Astrocyte (in vitro differentiated cells and primary cell): ENCODE data around the gene CA7. TPM values are rescaled to one million over a fixed set of nuclear protein-coding genes. Genes with fewer than 3 reads are reported as not detected.

ENCODE experiments used
- DNase-seq: peaks from one replicate; pipeline ENCODE4 v3.0.0-alpha.2; 2010; ENCODE audit warnings: low read depth
- FAIRE-seq: peaks from 2 replicates; lab custom pipeline; 2011; peaks lifted over from hg19 to GRCh38; lab: Jason Lieb, UNC
- H2AFZ ChIP-seq: 2 replicates; pipeline ENCODE4 v1.6.0; 2012; ENCODE audit warnings: low read depth, low read length, inconsistent platforms
- H3K27ac ChIP-seq: 2 replicates; pipeline ENCODE4 v1.5.1; 2011; ENCODE audit warnings: low read depth, low read length, inconsistent platforms
- H3K27me3 ChIP-seq: 2 replicates; pipeline ENCODE4 v1.6.0; 2011; ENCODE audit warnings: low read length, inconsistent platforms; ENCODE audit not compliant: insufficient read depth
- H3K36me3 ChIP-seq: 2 replicates; pipeline ENCODE4 v1.5.1; 2011; ENCODE audit warnings: low read length, inconsistent platforms; ENCODE audit not compliant: insufficient read depth
- H3K4me1 ChIP-seq: 2 replicates; pipeline ENCODE4 v1.5.1; 2011; ENCODE audit warnings: low read length, inconsistent platforms; ENCODE audit not compliant: insufficient read depth
- H3K4me2 ChIP-seq: 2 replicates; pipeline ENCODE4 v1.6.0; 2012; ENCODE audit warnings: low read length, inconsistent platforms
- H3K4me3 ChIP-seq: 2 replicates; pipeline ENCODE4 v1.5.1; 2011; ENCODE audit warnings: low read depth, mild to moderate bottlenecking, low read length, inconsistent platforms; ENCODE audit not compliant: insufficient read depth
- H3K79me2 ChIP-seq: 2 replicates; pipeline ENCODE4 v1.6.0; 2012; ENCODE audit warnings: mild to moderate bottlenecking, low read length, inconsistent platforms; ENCODE audit not compliant: insufficient read depth
- H3K9ac ChIP-seq: 2 replicates; pipeline ENCODE4 v1.6.0; 2012; ENCODE audit warnings: mild to moderate bottlenecking, low read length, inconsistent platforms
- H3K9me3 ChIP-seq: 2 replicates; pipeline ENCODE4 v1.5.1; 2012; ENCODE audit warnings: low read depth, mild to moderate bottlenecking, low read length, inconsistent platforms; ENCODE audit not compliant: insufficient read depth
- H4K20me1 ChIP-seq: 2 replicates; pipeline ENCODE4 v1.6.0; 2012; ENCODE audit warnings: low read length, inconsistent platforms; ENCODE audit not compliant: insufficient read depth
- H3K27ac Mint-ChIP-seq: one replicate; pipeline ENCODE4 v1.8.0; 2021; ENCODE audit warnings: mild to moderate bottlenecking, mixed read lengths; ENCODE audit not compliant: unreplicated experiment
- H3K27me3 Mint-ChIP-seq: one replicate; pipeline ENCODE4 v1.8.0; 2021; ENCODE audit warnings: low read depth, mixed read lengths; ENCODE audit not compliant: unreplicated experiment
- H3K36me3 Mint-ChIP-seq: one replicate; pipeline ENCODE4 v1.8.0; 2021; ENCODE audit warnings: low read depth, mixed read lengths; ENCODE audit not compliant: unreplicated experiment
- H3K4me1 Mint-ChIP-seq: one replicate; pipeline ENCODE4 v1.8.0; 2021; ENCODE audit warnings: low read depth, mixed read lengths; ENCODE audit not compliant: unreplicated experiment
- H3K4me3 Mint-ChIP-seq: one replicate; pipeline ENCODE4 v1.8.0; 2021; ENCODE audit warnings: mild to moderate bottlenecking, moderate library complexity, mixed read lengths; ENCODE audit not compliant: unreplicated experiment
- H3K9me3 Mint-ChIP-seq: one replicate; pipeline ENCODE4 v1.8.0; 2021; ENCODE audit warnings: mild to moderate bottlenecking, mixed read lengths; ENCODE audit not compliant: unreplicated experiment
- CTCF ChIP-seq: IDR thresholded peaks from 2 replicates; pipeline ENCODE4 v1.5.1; 2011; ENCODE audit warnings: low read depth, mild to moderate bottlenecking, inconsistent platforms, low read length, moderate library complexity; ENCODE audit not compliant: insufficient read depth
- EZH2 ChIP-seq: IDR thresholded peaks from 2 replicates; pipeline ENCODE4 v1.6.1; 2012; ENCODE audit warnings: mild to moderate bottlenecking, low read length, inconsistent platforms; ENCODE audit not compliant: insufficient read depth
- total RNA-seq: library from RNA; stranded (reverse); gene quantifications from 2 replicates; pipeline ENCODE4 v1.2.1, GENCODE V29; 2021

Gene CA7
- total RNA-seq, 1 donor from 2014 or later: not detected

- Histone ChIP-seq H3K79me2 (no peaks in the 10 kb centered on the region), H3K4me3 (no peak overlapping the region), H3K9me3 (no peaks in the 10 kb centered on the region), H3K27me3 (no peaks in the 10 kb centered on the region), H3K4me2 (no peak overlapping the region), H3K36me3 (no peaks in the 10 kb centered on the region), H4K20me1 (peaks cover 20% of the 10 kb centered on the region), H3K27ac (no peak overlapping the region), H3K9ac (no peak overlapping the region), H3K4me1 (peaks cover 3% of the 10 kb centered on the region), H2AFZ (no peak overlapping the region)
- no peaks in the 10 kb centered on the region for H3K9me3 Mint-ChIP-seq
- no peak for TF ChIP-seq CTCF
- TF ChIP-seq EZH2: no peak
- no peak for FAIRE-seq
- peaks cover 1% of the 10 kb centered on the region for H3K4me1 Mint-ChIP-seq
- no peak for DNase-seq
- H3K27ac Mint-ChIP-seq: no peak overlapping the region
- peaks cover 4% of the 10 kb centered on the region for H3K27me3 Mint-ChIP-seq
- no peak overlapping the region for H3K4me3 Mint-ChIP-seq
- peaks cover 3% of the 10 kb centered on the region for H3K36me3 Mint-ChIP-seq
Observed at GRCh38 chr16:66891797-66892196, 47.6 kb downstream of the CA7 start.

DNA sequence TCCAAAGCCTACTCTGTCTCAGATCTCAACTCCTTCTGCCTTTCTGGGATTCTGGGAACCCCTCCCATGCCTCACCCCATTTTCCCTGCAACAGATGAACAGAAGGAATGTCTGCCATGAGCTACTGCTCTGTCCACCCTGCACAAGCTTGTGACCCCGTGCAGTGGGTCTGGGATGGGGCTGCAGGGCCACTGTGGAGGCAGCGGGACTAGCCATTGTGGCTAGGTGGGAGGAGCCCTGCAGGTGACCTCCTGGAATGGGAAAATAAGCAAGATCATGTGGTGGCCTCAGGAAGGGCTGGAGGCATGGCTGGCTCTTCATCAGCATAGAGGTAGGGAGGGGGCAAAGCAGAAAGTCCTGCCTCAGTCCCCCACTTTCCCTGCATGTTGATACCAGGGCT, 49.8 kb downstream of the CA7 start:
- Histone ChIP-seq H3K27ac (no peak overlapping the region), H3K4me3 (no peak overlapping the region), H3K9me3 (no peaks in the 10 kb centered on the region), H2AFZ (no peak overlapping the region), H3K36me3 (no peaks in the 10 kb centered on the region), H3K4me1 (no peaks in the 10 kb centered on the region), H3K4me2 (no peak overlapping the region), H4K20me1 (peaks cover 4% of the 10 kb centered on the region), H3K9ac (no peak overlapping the region), H3K27me3 (no peaks in the 10 kb centered on the region), H3K79me2 (no peaks in the 10 kb centered on the region)
- Mint-ChIP-seq H3K27ac (no peak overlapping the region), H3K4me3 (no peak overlapping the region), H3K27me3 (peaks cover 7% of the 10 kb centered on the region), H3K4me1 (peaks cover 8% of the 10 kb centered on the region), H3K36me3 (peaks cover 1% of the 10 kb centered on the region), H3K9me3 (peaks cover 3% of the 10 kb centered on the region)
- no peak for TF ChIP-seq EZH2
- TF ChIP-seq CTCF: no peak
- FAIRE-seq (no peak), DNase-seq (no peak)

DNA sequence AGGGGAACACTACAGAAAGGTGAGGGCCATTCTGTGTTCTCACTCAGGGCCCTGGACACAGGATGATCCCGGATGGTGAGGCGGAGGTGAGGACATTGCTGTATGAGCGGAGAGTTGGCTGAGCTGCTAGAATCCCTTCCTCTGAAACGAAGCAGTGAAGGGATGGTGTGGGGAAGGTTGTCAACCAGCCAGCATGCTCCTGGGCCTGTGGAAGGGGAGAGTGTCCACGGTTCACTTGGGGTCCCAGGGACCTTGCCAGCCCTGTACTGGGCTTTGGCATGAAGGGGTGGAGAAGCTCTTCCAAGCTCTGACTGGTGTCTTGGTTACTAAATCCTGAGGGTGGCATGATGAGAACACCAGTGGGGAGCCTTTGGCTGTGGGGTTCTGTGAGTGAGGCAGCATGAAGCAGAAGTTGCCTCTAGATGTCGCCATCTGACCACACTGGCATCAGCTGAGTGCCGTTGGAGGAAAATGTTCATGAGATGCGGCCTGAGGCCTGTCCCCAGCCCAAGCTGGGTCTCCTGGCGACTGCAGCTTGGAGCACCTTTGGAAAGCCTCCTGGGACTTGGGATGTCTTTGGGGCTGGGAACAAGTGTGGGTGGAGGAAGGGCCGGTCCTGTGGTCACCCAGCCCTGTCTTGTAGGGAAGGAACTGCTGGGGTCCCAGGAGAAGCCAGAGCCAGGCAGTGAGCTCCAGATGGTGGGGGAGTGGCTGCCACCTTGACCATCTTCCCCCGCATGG, 50.9 kb downstream of the CA7 start:
- Mint-ChIP-seq H3K4me3 (no peak overlapping the region), H3K36me3 (peaks cover 1% of the 10 kb centered on the region), H3K27me3 (peaks cover 7% of the 10 kb centered on the region), H3K27ac (no peak overlapping the region), H3K4me1 (peaks cover 15% of the 10 kb centered on the region), H3K9me3 (peaks cover 3% of the 10 kb centered on the region)
- no peak overlapping the region for H3K4me3 ChIP-seq
- H3K9me3 ChIP-seq: no peaks in the 10 kb centered on the region
- H3K27ac ChIP-seq: no peak overlapping the region
- H4K20me1 ChIP-seq: peaks cover 4% of the 10 kb centered on the region
- H2AFZ ChIP-seq: no peak overlapping the region
- peaks cover 7% of the 10 kb centered on the region for H3K4me1 ChIP-seq
- FAIRE-seq (peak; percentile 71), DNase-seq (peak; percentile 48)
- H3K36me3 ChIP-seq: no peaks in the 10 kb centered on the region
- peak; percentile 88 for TF ChIP-seq CTCF
- TF ChIP-seq EZH2: no peak
- H3K9ac ChIP-seq: peak overlapping the region; percentile 4
- H3K4me2 ChIP-seq: no peak overlapping the region
- no peaks in the 10 kb centered on the region for H3K27me3 ChIP-seq
- no peaks in the 10 kb centered on the region for H3K79me2 ChIP-seq
